Stimulated activated CD8-positive, alpha-beta memory T cell treated with anti-CD3 and anti-CD28 coated beads, Interleukin-12 subunit alpha, Interleukin-12 subunit beta, amount 100 ng/mL, for 4 hours (primary cell): ENCODE results near the gene C19orf81.

Experiments used
- DNase-seq: peaks from one replicate; pipeline ENCODE4 v3.0.0-alpha.2; 2020; ENCODE audit warnings: low read depth

The C19orf81 gene

GRCh38 chr19:50629801-50630200, 19.4 kb upstream of the C19orf81 start:
- DNase-seq = no peak

DNA sequence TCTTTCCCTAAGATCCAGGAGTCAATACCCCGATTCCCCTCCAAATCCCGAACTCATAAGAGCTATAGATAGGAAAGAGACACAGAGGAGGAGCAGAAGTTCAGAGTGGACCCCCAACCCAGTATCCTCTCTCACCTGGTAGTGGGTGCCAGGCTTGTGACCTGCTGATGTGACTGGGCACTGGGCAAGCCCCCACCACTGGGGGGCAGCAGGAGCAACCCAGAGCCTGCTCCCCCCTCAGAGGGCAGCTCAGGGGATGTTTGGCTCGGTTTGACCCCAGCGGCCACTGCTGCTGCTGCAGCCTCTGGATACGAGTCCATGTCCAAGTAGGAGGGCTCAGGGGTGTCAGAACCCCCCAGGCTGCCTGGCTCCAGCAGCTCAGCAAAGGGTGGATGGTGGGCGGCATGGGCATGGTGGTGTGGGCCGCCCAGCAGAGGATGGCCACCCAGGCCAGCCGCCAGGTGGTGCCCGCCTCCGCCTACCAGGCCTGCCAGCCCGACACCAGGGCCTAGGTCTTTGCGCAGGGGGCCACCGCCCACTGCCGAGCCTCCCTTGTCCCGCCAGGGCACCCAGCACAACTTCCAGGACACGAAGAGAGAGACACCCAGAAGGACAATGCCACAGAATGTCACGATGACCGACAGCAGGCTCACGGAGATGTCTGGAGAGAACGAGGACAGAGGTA, 17.0 kb upstream of the C19orf81 start:
- DNase-seq = no peak

DNA sequence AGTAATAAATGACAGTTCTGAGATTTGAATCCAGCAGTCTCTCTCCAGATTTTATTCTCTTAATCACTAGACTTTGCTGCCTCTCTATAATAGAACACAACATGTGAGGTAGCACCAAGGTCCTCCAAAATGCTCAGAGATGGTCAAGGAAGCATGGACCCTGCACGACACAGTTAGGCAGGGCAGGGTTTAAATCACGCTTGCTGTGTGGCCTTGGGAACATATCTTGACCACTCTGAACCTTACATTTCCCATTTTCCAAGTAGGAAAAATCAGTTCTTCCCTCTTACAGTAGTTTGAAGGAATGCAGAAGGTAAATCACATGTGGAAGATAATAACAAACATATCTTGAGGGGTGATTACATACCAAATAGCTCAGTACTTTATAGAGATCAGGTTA, 15.9 kb upstream of the C19orf81 start:
- no peak for DNase-seq

DNA sequence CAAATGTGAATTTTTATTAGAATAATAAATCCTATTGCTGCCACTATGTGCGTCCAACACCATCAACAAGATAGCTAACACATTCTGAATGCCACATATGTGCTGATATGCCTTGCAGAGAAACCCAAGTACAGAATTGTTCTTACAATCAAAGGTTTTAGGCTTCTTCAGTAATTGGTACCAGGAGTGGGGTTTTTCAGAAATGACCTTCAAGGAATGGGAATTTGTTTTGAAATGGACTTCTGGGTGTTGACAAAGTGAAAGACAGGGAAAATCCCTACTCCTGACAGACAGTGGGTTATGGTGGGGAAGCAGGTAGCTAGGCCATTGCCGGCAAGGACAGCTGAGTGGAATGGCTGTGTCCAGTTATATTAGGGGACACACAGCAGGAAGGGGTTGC, 15.3 kb upstream of the C19orf81 start:
- DNase-seq = no peak

DNA sequence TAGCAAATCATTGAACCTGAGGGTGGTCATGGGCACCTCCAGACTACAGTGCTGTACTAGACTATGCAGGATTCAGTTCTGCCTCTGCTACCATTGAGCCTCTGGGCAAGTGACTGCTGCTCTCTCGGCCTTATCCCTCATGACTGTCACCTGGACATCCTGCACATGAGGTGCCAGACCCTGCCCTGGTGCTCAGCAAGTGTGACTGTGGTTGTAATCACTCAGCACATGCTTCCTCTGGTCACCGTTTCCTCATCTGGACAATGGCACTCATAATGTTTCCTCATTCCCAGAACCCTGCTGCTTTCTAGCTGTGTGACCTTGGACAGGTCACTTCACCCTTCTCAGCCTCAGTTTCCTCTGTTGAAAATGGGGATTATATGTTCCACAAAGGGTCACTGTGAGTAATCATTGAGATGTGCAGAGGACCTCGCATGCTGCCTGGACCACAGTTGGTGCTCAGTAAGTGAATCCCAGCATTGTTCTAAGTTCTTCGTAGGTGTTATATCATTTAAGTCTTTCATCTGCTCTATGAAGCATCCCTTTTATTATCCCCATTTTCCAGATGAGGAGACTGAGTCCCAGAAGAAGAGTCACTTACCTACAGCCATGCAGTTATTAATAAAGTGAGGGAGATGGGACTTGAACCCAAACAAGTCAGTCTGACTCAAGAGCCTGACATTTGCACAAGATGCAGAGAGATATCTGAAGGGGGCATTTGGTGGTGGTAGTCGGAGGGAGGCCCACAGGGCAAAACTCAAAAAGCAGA, 12.7 kb upstream of the C19orf81 start:
- no peak for DNase-seq

GRCh38 chr19:50638600-50638999, 10.6 kb upstream of the C19orf81 start:
- DNase-seq = no peak

DNA sequence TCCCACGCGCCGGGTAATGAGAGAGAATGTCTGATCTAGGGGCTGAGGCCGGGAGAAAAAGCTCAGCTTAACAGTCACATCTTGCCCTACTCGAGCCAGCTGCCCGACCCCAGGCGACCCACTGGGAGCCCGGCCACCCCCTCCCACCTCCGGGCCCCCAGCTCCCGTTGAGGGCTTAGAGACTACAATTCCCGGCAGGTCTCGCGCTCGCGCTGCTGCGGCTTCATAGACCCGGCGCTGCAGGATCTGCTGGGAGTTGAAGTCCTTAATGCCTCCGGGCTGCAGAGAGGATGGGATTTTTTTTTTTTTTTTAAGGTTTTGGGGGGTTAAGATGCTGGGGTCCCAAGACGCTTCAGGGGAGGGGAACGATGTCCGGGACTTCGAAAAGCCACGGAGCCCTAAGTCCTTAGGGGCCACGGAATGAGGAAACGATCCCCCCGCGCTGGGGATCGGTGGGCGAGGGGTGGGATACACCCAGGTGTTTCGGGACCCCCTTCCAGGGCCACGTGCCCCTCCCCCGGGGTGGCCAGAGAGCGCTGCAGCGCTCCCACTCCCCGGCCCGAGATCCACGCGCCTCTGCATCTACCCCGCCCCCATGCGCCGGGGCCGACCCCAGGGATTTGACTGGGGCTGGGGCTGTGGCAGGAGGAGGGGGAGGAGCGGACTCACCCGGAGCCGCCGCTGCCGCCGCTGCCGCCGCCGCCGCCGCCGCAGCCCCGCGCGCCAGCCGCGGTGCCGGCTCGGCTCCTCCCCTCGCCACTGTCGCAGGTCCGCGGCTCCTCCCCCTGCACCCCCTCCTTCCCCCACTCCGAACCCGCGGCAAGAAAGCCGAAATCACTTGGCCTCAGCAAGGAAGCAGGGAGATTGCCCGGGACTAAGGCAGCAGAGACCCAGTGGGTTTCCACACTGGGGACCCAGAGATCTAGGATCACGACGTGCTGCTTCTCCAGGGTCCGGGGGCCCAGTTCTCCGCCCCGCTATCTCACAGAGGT, 9.8 kb upstream of the C19orf81 start, which contains the start of gene SYT3:
SYT3 (minus strand) TSS at position 761 of the 992 bp plus-strand sequence. CDS start 2,470 bp downstream, outside the sequence.
- no peak for DNase-seq

DNA sequence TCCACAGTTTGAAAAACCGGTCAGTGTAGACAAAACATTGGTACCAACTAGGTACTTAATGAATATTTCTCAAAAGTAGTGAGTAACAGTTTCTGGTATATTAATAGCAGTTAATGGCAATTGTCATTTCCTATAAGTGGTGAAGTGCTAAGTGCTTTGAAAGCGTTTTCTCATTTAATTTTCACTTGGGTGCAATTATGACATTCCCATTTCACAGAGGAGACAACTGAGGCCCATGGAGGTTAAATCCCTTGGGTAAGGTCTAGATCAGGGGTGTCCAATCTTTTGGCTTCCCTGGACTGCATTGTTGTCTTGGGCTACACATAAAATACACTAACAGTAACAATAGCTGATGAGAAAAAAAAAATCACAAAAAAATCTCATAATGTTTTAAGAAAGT, 8.9 kb upstream of the C19orf81 start:
- no peak for DNase-seq

DNA sequence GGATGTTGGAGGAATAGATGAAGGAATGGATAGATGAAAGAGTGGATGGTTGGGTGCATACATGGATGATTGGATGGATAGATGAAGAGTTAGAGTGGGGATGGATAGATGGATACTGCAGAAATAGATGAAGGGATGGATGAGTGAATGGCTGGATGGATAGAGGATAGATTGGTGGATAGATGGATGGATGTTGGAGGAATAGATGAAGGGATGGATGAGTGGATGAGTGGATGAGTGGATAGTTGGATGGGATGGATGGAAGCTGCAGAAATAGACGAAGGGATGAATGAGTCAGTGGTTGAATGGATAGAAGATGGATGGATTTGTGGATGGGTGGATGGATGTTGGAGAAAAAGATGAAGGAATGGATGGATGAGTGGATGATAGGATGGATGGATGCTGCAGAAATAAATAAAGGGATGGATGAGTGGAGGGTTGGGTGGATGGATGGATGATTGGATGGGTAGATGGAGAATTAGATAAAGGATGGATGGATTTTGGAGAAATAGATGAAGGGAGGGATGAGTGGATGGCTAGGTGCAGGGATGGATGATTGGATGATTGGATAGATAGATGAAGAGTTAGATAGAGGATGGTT, 4.8 kb upstream of the C19orf81 start:
- no peak for DNase-seq

GRCh38 chr19:50645107-50645506, 4.1 kb upstream of the C19orf81 start:
- no peak for DNase-seq

GRCh38 chr19:50646074-50646807, 3.0 kb upstream of the C19orf81 start:
- DNase-seq = no peak

DNA sequence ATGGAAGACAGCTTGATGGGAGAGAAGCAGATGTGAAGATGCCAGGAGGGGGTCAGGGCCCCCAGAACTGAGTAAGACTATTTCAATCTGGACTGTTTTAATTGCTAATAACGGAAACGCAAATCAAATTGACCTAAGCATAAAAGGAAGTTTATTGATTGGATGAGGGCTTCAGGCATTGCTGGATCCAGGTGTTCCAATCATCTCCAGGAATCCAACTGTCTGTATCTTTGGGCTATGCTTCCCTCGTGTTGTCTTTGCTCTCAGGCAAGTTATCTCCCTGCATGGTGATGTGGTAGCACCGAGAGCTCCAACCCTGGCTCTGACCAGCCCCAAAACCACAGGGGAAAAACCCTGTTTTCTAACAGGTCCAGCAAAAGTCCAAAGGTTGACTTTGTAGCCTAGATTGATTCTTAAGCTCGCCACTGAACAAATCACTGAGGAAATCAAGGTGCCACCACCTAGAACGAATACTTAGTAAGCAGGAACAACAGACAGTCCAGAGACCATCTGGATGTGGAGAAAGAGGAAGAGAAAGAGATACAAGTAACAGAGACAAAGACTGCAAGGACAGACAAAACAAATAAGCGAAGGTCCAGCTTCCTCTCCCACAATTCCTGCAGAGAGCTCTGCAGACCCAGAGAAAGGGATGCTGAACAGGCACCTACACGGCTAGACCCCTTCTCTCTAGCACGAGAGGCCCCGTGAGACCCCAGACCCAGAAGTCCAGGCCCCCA, 1.2 kb upstream of the C19orf81 start:
- no peak for DNase-seq

- no peak for DNase-seq
These were observed 586 bp upstream of the C19orf81 start for GRCh38 chr19:50648659-50649058.

DNA sequence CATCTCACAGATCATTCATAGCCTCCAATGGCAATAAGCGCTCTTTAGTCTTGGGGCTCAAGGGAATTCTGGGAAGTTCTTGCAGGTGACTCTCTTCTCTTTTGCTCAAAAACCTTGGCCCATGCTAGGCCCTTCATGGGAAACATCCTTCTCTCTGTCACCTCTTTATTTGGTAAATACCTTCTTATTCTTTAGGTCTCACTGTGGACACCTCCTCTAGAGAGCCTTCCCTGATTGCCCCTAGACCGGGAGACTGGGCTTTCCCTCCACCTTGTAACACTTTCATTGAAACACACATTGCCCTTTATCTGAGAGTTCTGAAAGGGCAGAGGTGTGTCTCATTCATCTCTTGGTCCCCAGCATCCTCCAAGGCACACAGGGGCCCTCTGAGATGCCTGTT, 1.9 kb downstream of the C19orf81 start:
- DNase-seq = no peak

DNA sequence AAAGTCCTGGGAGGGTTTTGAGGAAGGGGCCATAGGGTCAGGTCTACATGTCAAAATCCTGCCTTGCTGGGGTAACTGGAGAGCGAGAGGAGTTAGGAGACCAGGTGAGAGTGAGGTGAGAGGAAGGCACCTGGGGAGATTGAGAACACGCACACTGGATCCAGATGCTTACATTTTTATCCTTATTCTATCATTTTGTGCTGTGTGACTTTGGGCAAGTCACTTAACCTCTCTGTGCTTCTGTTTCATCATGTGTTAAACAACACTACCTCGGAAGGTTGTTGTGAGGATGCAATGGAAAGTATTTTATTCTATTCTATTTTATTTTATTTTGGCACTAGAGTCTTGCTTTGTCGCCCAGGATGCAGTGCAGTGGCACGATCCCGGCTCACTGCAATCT, 3.5 kb downstream of the C19orf81 start:
- no peak for DNase-seq

DNA sequence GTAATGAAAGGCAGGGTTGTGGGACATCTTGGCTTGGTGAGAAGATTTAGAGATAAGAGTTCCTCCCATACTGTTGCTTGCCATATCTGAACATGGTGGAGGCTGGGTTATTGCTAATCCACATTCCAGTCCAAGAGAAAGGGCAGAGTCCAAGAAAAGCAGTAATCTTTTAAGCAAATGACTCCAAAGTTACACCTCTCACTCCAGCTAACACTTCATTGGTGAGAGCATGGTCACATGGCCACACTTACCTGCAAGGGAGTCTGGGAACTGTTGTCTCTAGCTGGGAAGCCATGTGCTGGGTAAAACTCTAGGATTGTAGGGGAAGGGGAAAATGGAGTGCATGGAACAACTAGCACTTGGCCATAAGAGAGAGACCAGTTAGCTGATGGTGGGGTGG, 5.6 kb downstream of the C19orf81 start:
- no peak for DNase-seq

- no peak for DNase-seq
These were observed 8.0 kb downstream of the C19orf81 start for GRCh38 chr19:50657222-50657669.

DNA sequence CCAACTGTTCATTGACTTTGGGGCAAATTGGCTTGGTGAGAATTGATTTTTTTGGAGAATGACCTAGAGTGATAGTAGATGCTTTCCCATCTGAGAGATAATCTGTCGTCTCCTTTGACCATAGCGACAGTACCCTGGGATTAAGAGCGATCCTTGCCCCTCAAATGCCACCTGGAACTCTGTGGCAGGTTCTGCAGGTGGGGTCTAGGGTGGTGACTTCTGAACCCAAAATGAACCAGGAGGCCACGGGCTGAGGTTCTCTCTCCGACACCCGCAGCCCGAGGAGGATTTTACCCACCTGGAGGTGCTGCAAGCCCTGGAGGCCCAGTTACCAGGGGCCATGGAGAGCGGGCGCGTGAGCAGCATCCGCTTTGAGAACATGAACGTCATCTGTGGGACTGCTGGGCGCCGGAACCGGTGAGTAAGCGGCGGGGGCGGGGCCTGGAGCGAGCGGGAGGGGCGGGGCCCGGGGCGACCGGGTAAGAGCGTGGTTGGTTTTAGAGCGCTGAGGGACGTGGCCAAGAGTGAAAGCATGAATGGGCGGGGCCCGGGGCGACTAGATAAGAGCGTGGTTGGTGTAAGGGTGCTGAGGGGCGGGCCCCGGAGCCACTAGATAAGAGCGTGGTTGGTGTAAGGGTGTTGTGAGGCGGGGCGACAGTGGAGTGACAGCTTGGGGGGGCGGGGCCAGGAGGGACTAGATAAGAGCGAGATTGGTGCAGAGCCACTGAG, 8.6 kb downstream of the C19orf81 start:
- DNase-seq = peak; percentile 70

DNA sequence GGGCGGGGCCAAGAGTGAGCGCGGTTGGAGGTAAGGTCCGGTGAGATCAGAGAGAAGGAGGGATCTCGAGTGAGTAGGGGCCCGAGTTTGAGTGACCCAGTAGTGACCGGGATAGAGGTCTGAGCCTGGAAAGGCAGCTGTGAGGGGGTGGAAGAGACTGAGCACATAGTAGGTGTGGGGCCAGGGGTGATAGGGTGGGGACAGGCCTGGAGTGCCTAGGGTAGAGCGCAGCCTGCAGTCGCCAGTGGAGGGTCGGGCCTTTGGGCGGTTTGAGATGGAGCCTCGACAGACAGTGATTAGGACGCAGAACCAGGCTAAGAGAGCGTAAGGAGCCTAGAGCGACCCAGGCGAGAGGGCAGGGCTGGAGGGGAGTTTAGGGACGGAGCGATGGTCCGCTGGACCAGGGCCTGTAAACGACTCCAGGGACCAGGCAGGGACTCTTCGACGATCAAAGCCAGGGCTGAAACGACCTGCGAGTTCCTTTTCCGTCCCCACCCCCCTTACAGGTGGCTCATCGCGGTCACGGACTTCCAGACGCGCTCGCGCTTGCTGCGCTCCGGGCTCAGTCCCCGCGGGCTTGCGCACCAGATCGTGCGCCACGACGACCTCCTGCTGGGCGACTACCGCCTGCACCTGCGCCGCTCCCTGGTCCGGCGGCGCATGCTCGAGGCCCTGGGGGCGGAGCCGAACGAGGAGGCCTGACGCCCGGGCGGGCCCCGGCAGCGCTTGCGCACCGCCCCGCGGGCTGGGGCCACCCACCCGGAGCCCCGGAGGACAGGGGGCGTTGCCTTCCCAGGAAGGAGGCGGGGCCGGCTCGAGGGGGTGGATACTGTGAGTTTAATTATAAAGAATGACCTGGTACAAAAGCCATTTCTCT, 9.4 kb downstream of the C19orf81 start:
- peak; percentile 41 for DNase-seq
